ENCODE data around the gene LSM11.
A peak's percentile ranks its signal among the peaks of the same experiment; 100 is the strongest.

The LSM11 gene

GRCh38 chr5:157732596-157733262 lies 10.8 kb upstream of the LSM11 start:
- no peak for DNase-seq (ENCODE audit: insufficient read length, low spot score)
- no peak for FAIRE-seq

- no peak for FAIRE-seq
- no peak for DNase-seq (ENCODE audit: insufficient read length, low spot score)
These were observed 9.1 kb upstream of the LSM11 start for GRCh38 chr5:157734436-157734835.

GRCh38 chr5:157735991-157736390 lies 7.5 kb upstream of the LSM11 start:
- FAIRE-seq (no peak), DNase-seq (ENCODE audit: insufficient read length, low spot score) (no peak)

GRCh38 chr5:157739388-157740228 lies 3.9 kb upstream of the LSM11 start:
- DNase-seq (ENCODE audit: insufficient read length, low spot score) (no peak), FAIRE-seq (peak; percentile 4)

GRCh38 chr5:157740229-157740610 lies 3.3 kb upstream of the LSM11 start:
- FAIRE-seq = no peak
- DNase-seq (ENCODE audit: insufficient read length, low spot score) = no peak

- FAIRE-seq = no peak
These were observed 2.4 kb upstream of the LSM11 start for GRCh38 chr5:157741131-157741530.

GRCh38 chr5:157744051-157745011 lies 819 bp downstream of the LSM11 start:
- DNase-seq (ENCODE audit: insufficient read length, low spot score) (no peak), FAIRE-seq (no peak)

More at GRCh38 chr5:157741131-157741530, 2.4 kb upstream of the LSM11 start:
- no peak for DNase-seq (ENCODE audit: insufficient read length, low spot score)

- FAIRE-seq = no peak
- DNase-seq (ENCODE audit: insufficient read length, low spot score) = no peak
These were observed 1.5 kb downstream of the LSM11 start for GRCh38 chr5:157745041-157745456.

- no peak for DNase-seq (ENCODE audit: insufficient read length, low spot score)
- FAIRE-seq = no peak
These were observed 3.7 kb downstream of the LSM11 start for GRCh38 chr5:157747173-157747740.

- no peak for FAIRE-seq
These were observed 4.5 kb downstream of the LSM11 start for GRCh38 chr5:157747766-157748700.

GRCh38 chr5:157748760-157749461 lies 5.4 kb downstream of the LSM11 start:
- FAIRE-seq (no peak), DNase-seq (ENCODE audit: insufficient read length, low spot score) (peak; percentile 52)

More at GRCh38 chr5:157747766-157748700, 4.5 kb downstream of the LSM11 start:
- DNase-seq (ENCODE audit: insufficient read length, low spot score) = no peak

GRCh38 chr5:157749462-157749799 lies 5.9 kb downstream of the LSM11 start:
- no peak for FAIRE-seq
- no peak for DNase-seq (ENCODE audit: insufficient read length, low spot score)

GRCh38 chr5:157750320-157750719 lies 6.8 kb downstream of the LSM11 start:
- peak; percentile 61 for DNase-seq (ENCODE audit: insufficient read length, low spot score)
- no peak for FAIRE-seq

GRCh38 chr5:157756122-157756521 lies 12.6 kb downstream of the LSM11 start:
- FAIRE-seq = no peak
- no peak for DNase-seq (ENCODE audit: insufficient read length, low spot score)

GRCh38 chr5:157758706-157759105 lies 15.2 kb downstream of the LSM11 start:
- FAIRE-seq (no peak), DNase-seq (ENCODE audit: insufficient read length, low spot score) (no peak)

GRCh38 chr5:157761690-157762621 lies 18.4 kb downstream of the LSM11 start:
- DNase-seq (ENCODE audit: insufficient read length, low spot score) (peak; percentile 72), FAIRE-seq (peak; percentile 48)

GRCh38 chr5:157764531-157764930 lies 21.0 kb downstream of the LSM11 start:
- no peak for FAIRE-seq
- no peak for DNase-seq (ENCODE audit: insufficient read length, low spot score)

- DNase-seq (ENCODE audit: insufficient read length, low spot score) (no peak), FAIRE-seq (no peak)
These were observed 22.9 kb downstream of the LSM11 start for GRCh38 chr5:157766442-157766841.

All from HTR-8/SVneo (cell line).